Upper lobe of left lung (tissue), 4 donors: Measurements from ENCODE around the gene TTC22.

Experiments used
- POLR2A ChIP-seq, 4 donors: fragments of 450-650 bp; IDR thresholded peaks; one replicate each; pipeline ENCODE4 v1.5.1; 2016 to 2017; ENCODE audit warnings: antibody characterized with exemption in 4 of 4, mild to moderate bottlenecking in 2 of 4
- TF ChIP-seq, protein P1 (sequence below), 6 experiments: fragments of 450-650 bp in 4 of 6; fragments of 200-600 bp in 2 of 6; sonication (generic) in 2 of 6; IDR thresholded peaks; one replicate each; pipeline ENCODE4 v1.5.1; 2016 to 2019; ENCODE audit warnings: antibody characterized with exemption in 6 of 6

DNA sequence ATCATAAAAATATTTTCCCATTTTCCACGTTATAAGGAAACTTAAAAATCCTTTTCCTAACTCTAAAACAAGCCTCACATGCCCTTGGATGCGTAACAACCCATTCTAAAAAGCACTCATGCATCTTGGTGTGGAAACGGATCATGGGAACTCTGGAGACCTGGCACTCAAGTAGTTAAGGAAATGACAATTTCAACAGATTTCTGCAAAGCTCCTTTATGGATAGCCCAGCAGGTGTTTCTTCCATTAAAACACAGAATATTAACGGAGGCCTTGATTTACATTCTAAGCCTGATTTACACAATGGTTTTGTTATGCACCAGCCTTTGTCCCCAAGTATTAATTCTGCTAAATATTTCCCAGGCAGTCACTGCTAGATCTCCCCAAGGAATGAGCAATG, 49.7 kb downstream of the TTC22 start:
- TF ChIP-seq, protein P1, sequence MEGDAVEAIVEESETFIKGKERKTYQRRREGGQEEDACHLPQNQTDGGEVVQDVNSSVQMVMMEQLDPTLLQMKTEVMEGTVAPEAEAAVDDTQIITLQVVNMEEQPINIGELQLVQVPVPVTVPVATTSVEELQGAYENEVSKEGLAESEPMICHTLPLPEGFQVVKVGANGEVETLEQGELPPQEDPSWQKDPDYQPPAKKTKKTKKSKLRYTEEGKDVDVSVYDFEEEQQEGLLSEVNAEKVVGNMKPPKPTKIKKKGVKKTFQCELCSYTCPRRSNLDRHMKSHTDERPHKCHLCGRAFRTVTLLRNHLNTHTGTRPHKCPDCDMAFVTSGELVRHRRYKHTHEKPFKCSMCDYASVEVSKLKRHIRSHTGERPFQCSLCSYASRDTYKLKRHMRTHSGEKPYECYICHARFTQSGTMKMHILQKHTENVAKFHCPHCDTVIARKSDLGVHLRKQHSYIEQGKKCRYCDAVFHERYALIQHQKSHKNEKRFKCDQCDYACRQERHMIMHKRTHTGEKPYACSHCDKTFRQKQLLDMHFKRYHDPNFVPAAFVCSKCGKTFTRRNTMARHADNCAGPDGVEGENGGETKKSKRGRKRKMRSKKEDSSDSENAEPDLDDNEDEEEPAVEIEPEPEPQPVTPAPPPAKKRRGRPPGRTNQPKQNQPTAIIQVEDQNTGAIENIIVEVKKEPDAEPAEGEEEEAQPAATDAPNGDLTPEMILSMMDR (IDR thresholded peaks at IDR 0.05), result no peak
- no peak for TF ChIP-seq POLR2A (IDR thresholded peaks at IDR 0.05)
